Upper lobe of left lung (tissue), 4 donors: ENCODE results near the gene AHRR.

Source experiments
- EP300 ChIP-seq, 4 donors: sonication (generic); formaldehyde crosslinking; IDR thresholded peaks; one replicate each; pipeline ENCODE4 v1.5.1; 2017; ENCODE audit warnings: antibody characterized with exemption in 4 of 4, control low read depth in 2 of 4
- TF ChIP-seq, protein P1 (sequence below), 6 experiments: fragments of 450-650 bp in 4 of 6; fragments of 200-600 bp in 2 of 6; sonication (generic) in 2 of 6; IDR thresholded peaks; one replicate each; pipeline ENCODE4 v1.5.1; 2016 to 2019; ENCODE audit warnings: antibody characterized with exemption in 6 of 6

DNA sequence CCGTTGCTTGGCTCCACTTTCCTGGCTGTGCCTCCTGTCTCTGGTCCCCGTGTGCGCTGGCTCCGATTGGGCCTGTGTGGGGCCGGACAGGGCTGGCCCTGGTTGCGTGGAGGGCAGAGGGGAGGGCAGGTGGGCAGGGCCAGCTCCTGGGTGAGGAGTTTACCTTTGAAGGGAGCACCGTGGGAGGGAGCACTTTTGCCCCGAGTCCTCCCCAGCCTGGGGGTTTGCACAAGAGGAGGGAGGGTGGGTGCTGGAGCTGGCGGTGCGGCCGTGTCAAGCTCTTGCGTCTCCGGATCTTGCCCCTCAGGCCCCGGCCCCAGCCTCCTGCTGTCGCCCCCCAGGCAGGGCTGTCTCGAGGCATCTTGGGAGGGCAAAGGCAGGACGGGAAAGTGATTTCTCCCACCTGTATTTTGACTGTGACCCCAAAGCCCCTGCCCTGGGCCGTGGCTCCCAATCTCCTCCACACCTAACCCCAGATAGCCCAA lies 73.2 kb downstream of the AHRR start:
- TF ChIP-seq, protein P1, sequence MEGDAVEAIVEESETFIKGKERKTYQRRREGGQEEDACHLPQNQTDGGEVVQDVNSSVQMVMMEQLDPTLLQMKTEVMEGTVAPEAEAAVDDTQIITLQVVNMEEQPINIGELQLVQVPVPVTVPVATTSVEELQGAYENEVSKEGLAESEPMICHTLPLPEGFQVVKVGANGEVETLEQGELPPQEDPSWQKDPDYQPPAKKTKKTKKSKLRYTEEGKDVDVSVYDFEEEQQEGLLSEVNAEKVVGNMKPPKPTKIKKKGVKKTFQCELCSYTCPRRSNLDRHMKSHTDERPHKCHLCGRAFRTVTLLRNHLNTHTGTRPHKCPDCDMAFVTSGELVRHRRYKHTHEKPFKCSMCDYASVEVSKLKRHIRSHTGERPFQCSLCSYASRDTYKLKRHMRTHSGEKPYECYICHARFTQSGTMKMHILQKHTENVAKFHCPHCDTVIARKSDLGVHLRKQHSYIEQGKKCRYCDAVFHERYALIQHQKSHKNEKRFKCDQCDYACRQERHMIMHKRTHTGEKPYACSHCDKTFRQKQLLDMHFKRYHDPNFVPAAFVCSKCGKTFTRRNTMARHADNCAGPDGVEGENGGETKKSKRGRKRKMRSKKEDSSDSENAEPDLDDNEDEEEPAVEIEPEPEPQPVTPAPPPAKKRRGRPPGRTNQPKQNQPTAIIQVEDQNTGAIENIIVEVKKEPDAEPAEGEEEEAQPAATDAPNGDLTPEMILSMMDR (IDR thresholded peaks at IDR 0.05), result no peak
- no peak for TF ChIP-seq EP300 (IDR thresholded peaks at IDR 0.05)
